ENCODE measurements around the gene FBXO34.
A peak's percentile ranks its signal among the peaks of the same experiment; 100 is the strongest.

Gene FBXO34

GRCh38 chr14:55281316-55281839 lies 10.2 kb downstream of the FBXO34 start:
- Mint-ChIP-seq H3K9me3 (no peaks in the 10 kb centered on the region), H3K27ac (no peak overlapping the region), H3K4me1 (ENCODE audit: low read depth) (peaks cover 32% of the 10 kb centered on the region), H3K36me3 (ENCODE audit: low read depth) (peaks cover 13% of the 10 kb centered on the region), H3K4me3 (no peak overlapping the region), H3K27me3 (ENCODE audit: low read depth) (no peaks in the 10 kb centered on the region)

GRCh38 chr14:55285048-55285652 lies 13.9 kb downstream of the FBXO34 start:
- no peaks in the 10 kb centered on the region for H3K9me3 Mint-ChIP-seq
- H3K4me3 Mint-ChIP-seq = no peak overlapping the region
- peaks cover 8% of the 10 kb centered on the region for H3K36me3 Mint-ChIP-seq (ENCODE audit: low read depth)
- H3K27me3 Mint-ChIP-seq (ENCODE audit: low read depth) = no peaks in the 10 kb centered on the region
- H3K27ac Mint-ChIP-seq = no peak overlapping the region
- peaks cover 15% of the 10 kb centered on the region for H3K4me1 Mint-ChIP-seq (ENCODE audit: low read depth)

GRCh38 chr14:55288439-55288838 lies 17.2 kb downstream of the FBXO34 start:
- H3K4me3 Mint-ChIP-seq = no peak overlapping the region
- no peaks in the 10 kb centered on the region for H3K9me3 Mint-ChIP-seq
- H3K36me3 Mint-ChIP-seq (ENCODE audit: low read depth) = peaks cover 4% of the 10 kb centered on the region
- no peak overlapping the region for H3K27ac Mint-ChIP-seq
- no peaks in the 10 kb centered on the region for H3K27me3 Mint-ChIP-seq (ENCODE audit: low read depth)
- peaks cover 14% of the 10 kb centered on the region for H3K4me1 Mint-ChIP-seq (ENCODE audit: low read depth)

GRCh38 chr14:55291480-55292081 lies 20.4 kb downstream of the FBXO34 start:
- H3K27me3 Mint-ChIP-seq (ENCODE audit: low read depth) = no peaks in the 10 kb centered on the region
- no peak overlapping the region for H3K27ac Mint-ChIP-seq
- H3K9me3 Mint-ChIP-seq = no peaks in the 10 kb centered on the region
- peaks cover 20% of the 10 kb centered on the region for H3K4me1 Mint-ChIP-seq (ENCODE audit: low read depth)
- H3K36me3 Mint-ChIP-seq (ENCODE audit: low read depth) = peaks cover 2% of the 10 kb centered on the region
- no peak overlapping the region for H3K4me3 Mint-ChIP-seq

GRCh38 chr14:55294603-55295002 lies 23.4 kb downstream of the FBXO34 start:
- H3K27ac Mint-ChIP-seq = no peak overlapping the region

GRCh38 chr14:55297611-55298499 lies 26.6 kb downstream of the FBXO34 start:
- peaks cover 24% of the 10 kb centered on the region for H3K36me3 Mint-ChIP-seq (ENCODE audit: low read depth)
- no peaks in the 10 kb centered on the region for H3K27me3 Mint-ChIP-seq (ENCODE audit: low read depth)
- peak overlapping the region; percentile 63 for H3K27ac Mint-ChIP-seq
- no peaks in the 10 kb centered on the region for H3K9me3 Mint-ChIP-seq
- H3K4me3 Mint-ChIP-seq = peak overlapping the region; percentile 40
- peaks cover 56% of the 10 kb centered on the region for H3K4me1 Mint-ChIP-seq (ENCODE audit: low read depth)

More at GRCh38 chr14:55294603-55295002, 23.4 kb downstream of the FBXO34 start:
- Mint-ChIP-seq H3K4me3 (no peak overlapping the region), H3K9me3 (no peaks in the 10 kb centered on the region), H3K27me3 (ENCODE audit: low read depth) (no peaks in the 10 kb centered on the region), H3K36me3 (ENCODE audit: low read depth) (peaks cover 12% of the 10 kb centered on the region), H3K4me1 (ENCODE audit: low read depth) (peaks cover 30% of the 10 kb centered on the region)

- peak overlapping the region; percentile 19 for H3K27ac Mint-ChIP-seq
- H3K36me3 Mint-ChIP-seq (ENCODE audit: low read depth) = peaks cover 24% of the 10 kb centered on the region
- no peak overlapping the region for H3K4me3 Mint-ChIP-seq
- peaks cover 60% of the 10 kb centered on the region for H3K4me1 Mint-ChIP-seq (ENCODE audit: low read depth)
- no peaks in the 10 kb centered on the region for H3K9me3 Mint-ChIP-seq
- H3K27me3 Mint-ChIP-seq (ENCODE audit: low read depth) = no peaks in the 10 kb centered on the region
These were observed 27.2 kb downstream of the FBXO34 start for GRCh38 chr14:55298500-55298822.

- Mint-ChIP-seq H3K4me3 (no peak overlapping the region), H3K9me3 (no peaks in the 10 kb centered on the region), H3K36me3 (ENCODE audit: low read depth) (peaks cover 27% of the 10 kb centered on the region), H3K27me3 (ENCODE audit: low read depth) (no peaks in the 10 kb centered on the region), H3K27ac (peak overlapping the region; percentile 34), H3K4me1 (ENCODE audit: low read depth) (peaks cover 61% of the 10 kb centered on the region)
These were observed 30.4 kb downstream of the FBXO34 start for GRCh38 chr14:55301437-55302121.

GRCh38 chr14:55302367-55303124 lies 31.3 kb downstream of the FBXO34 start:
- peaks cover 27% of the 10 kb centered on the region for H3K36me3 Mint-ChIP-seq (ENCODE audit: low read depth)
- H3K9me3 Mint-ChIP-seq = no peaks in the 10 kb centered on the region
- peaks cover 55% of the 10 kb centered on the region for H3K4me1 Mint-ChIP-seq (ENCODE audit: low read depth)
- H3K4me3 Mint-ChIP-seq = no peak overlapping the region
- H3K27me3 Mint-ChIP-seq (ENCODE audit: low read depth) = no peaks in the 10 kb centered on the region
- H3K27ac Mint-ChIP-seq = no peak overlapping the region

GRCh38 chr14:55303125-55303499 lies 31.9 kb downstream of the FBXO34 start:
- no peaks in the 10 kb centered on the region for H3K9me3 Mint-ChIP-seq
- H3K27me3 Mint-ChIP-seq (ENCODE audit: low read depth) = no peaks in the 10 kb centered on the region
- H3K27ac Mint-ChIP-seq = no peak overlapping the region
- H3K36me3 Mint-ChIP-seq (ENCODE audit: low read depth) = peaks cover 24% of the 10 kb centered on the region
- H3K4me1 Mint-ChIP-seq (ENCODE audit: low read depth) = peaks cover 52% of the 10 kb centered on the region
- H3K4me3 Mint-ChIP-seq = no peak overlapping the region

GRCh38 chr14:55303691-55304145 lies 32.5 kb downstream of the FBXO34 start:
- Mint-ChIP-seq H3K4me3 (no peak overlapping the region), H3K9me3 (no peaks in the 10 kb centered on the region), H3K27me3 (ENCODE audit: low read depth) (no peaks in the 10 kb centered on the region), H3K27ac (no peak overlapping the region), H3K36me3 (ENCODE audit: low read depth) (peaks cover 21% of the 10 kb centered on the region), H3K4me1 (ENCODE audit: low read depth) (peaks cover 49% of the 10 kb centered on the region)

GRCh38 chr14:55306938-55307589 lies 35.8 kb downstream of the FBXO34 start:
- Mint-ChIP-seq H3K4me1 (ENCODE audit: low read depth) (peaks cover 25% of the 10 kb centered on the region), H3K27ac (no peak overlapping the region), H3K27me3 (ENCODE audit: low read depth) (no peaks in the 10 kb centered on the region), H3K4me3 (no peak overlapping the region), H3K36me3 (ENCODE audit: low read depth) (peaks cover 21% of the 10 kb centered on the region), H3K9me3 (peaks cover 18% of the 10 kb centered on the region)

- H3K4me3 Mint-ChIP-seq = no peak overlapping the region
- H3K27me3 Mint-ChIP-seq (ENCODE audit: low read depth) = no peaks in the 10 kb centered on the region
- H3K4me1 Mint-ChIP-seq (ENCODE audit: low read depth) = peaks cover 11% of the 10 kb centered on the region
- H3K9me3 Mint-ChIP-seq = peaks cover 34% of the 10 kb centered on the region
- H3K27ac Mint-ChIP-seq = no peak overlapping the region
- peaks cover 33% of the 10 kb centered on the region for H3K36me3 Mint-ChIP-seq (ENCODE audit: low read depth)
These were observed 37.9 kb downstream of the FBXO34 start for GRCh38 chr14:55309154-55309553.

Measured in T-helper 1 cell treated with Interleukin-12 subunit alpha and Interleukin-12 subunit beta and Interleukin-4 antibody, amounts not matched to agents 30 μg/mL and 1 μg/mL, for 36 hours (primary cell).